HepG2 (cell line): ENCODE measurements around the gene ARHGEF10L. TPM values are rescaled to one million over a fixed set of nuclear protein-coding genes. Genes with fewer than 3 reads are reported as not detected.

Source experiments
- ATAC-seq: fragments of 200-7000 bp; cut with Tn5 transposase; 3 replicates; pipeline ENCODE4 v1.9.1; 2020; ENCODE audit warnings: mild to moderate bottlenecking, moderate library complexity
- Bru-seq: library from RNA; stranded (reverse); fragments of 400-500 nt; gene quantifications from one replicate; lab custom pipeline; 2021; lab: Mats Ljungman, UMichigan
- BruChase-seq, 2 experiments: library from RNA; stranded (reverse); fragments of 400-500 nt; gene quantifications; one replicate each; lab custom pipeline; 2021; lab: Mats Ljungman, UMichigan
- BruUV-seq: library from RNA; stranded (reverse); fragments of 400-500 nt; replicated peaks from 2 replicates; lab custom pipeline; 2021; lab: Mats Ljungman, UMichigan
- CTCF ChIA-PET: fragments of 300-600 bp; formaldehyde crosslinking; extraction: SDS; loops from one replicate; lab custom pipeline; 2021; ENCODE audit warnings: low total read pairs, inconsistent platforms, low intra/inter-chr PET ratio; lab: Yijun Ruan, JAX
- POLR2A ChIA-PET: fragments of 350-600 bp; sonication (Branson Sonifier 250); formaldehyde crosslinking; loops from one replicate; lab custom pipeline; 2020; ENCODE audit warnings: antibody characterized with exemption, inconsistent platforms; lab: Yijun Ruan, JAX
- DNase-seq: peaks from one replicate; pipeline ENCODE4 v3.0.0-alpha.2; 2015; ENCODE audit warnings: low spot score
- FAIRE-seq: peaks from 3 replicates; lab custom pipeline; 2011; peaks lifted over from hg19 to GRCh38; lab: Jason Lieb, UNC
- H2AFZ ChIP-seq: one replicate; pipeline ENCODE4 v1.6.1; 2011; ENCODE audit warnings: low read length, inconsistent platforms
- H3K27ac ChIP-seq: fragments of 300-600 bp; 3 replicates; pipeline ENCODE4 v1.8.0; 2011; ENCODE audit warnings: mixed run types, mild to moderate bottlenecking, mixed read lengths, low read length, inconsistent platforms; ENCODE audit not compliant: insufficient read depth; ENCODE audit errors: extremely low read length
- H3K27me3 ChIP-seq, 2 experiments: fragments of 200-600 bp in 1 of 2; 2 replicates in 1 of 2; 3 replicates in 1 of 2; pipeline versions ENCODE4 v1.6.0 to v1.8.0; 2011; ENCODE audit warnings: low read length in 2 of 2, mild to moderate bottlenecking in 2 of 2, moderate library complexity in 2 of 2, inconsistent platforms in 1 of 2; ENCODE audit not compliant: insufficient read depth in 2 of 2, control insufficient read depth in 1 of 2
- H3K36me3 ChIP-seq, 2 experiments: fragments of 200-600 bp in 1 of 2; replicated peaks in 1 of 2; 2 replicates in 1 of 2; 3 replicates in 1 of 2; pipeline versions ENCODE4 v1.5.1 to v1.8.0; 2011; ENCODE audit warnings: low read length in 2 of 2, inconsistent platforms in 1 of 2; ENCODE audit not compliant: insufficient read depth in 2 of 2, control insufficient read depth in 1 of 2
- H3K4me1 ChIP-seq: 2 replicates; pipeline ENCODE4 v1.5.1; 2012; ENCODE audit warnings: low read length, inconsistent platforms; ENCODE audit not compliant: insufficient read depth
- H3K4me2 ChIP-seq: 2 replicates; pipeline ENCODE4 v1.6.0; 2011; ENCODE audit warnings: low read depth, low read length, inconsistent platforms
- H3K4me3 ChIP-seq, 3 experiments: fragments of 200-600 bp in 1 of 3; sonication (generic), shearing (Covaris generic) in 1 of 3; replicated peaks in 1 of 3; 2 replicates each; pipeline ENCODE4 v1.5.1; 2011 to 2016; ENCODE audit warnings: low read length in 3 of 3, inconsistent platforms in 2 of 3, low read depth in 2 of 3, mild to moderate bottlenecking in 2 of 3, control low read depth in 1 of 3, mixed read lengths in 1 of 3; ENCODE audit not compliant: insufficient read depth in 1 of 3
- H3K79me2 ChIP-seq: one replicate; pipeline ENCODE4 v1.6.1; 2011; ENCODE audit warnings: low read length, inconsistent platforms; ENCODE audit not compliant: insufficient read depth
- H3K9ac ChIP-seq: 2 replicates; pipeline ENCODE4 v1.6.0; 2011; ENCODE audit warnings: mild to moderate bottlenecking, low read depth, low read length, inconsistent platforms; ENCODE audit not compliant: insufficient read depth
- H3K9me3 ChIP-seq: 2 replicates; pipeline ENCODE4 v1.5.1; 2012; ENCODE audit warnings: mild to moderate bottlenecking, low read length
- H4K20me1 ChIP-seq: 2 replicates; pipeline ENCODE4 v1.6.0; 2011; ENCODE audit warnings: inconsistent platforms, mild to moderate bottlenecking, low read length, moderate library complexity; ENCODE audit not compliant: insufficient read depth
- FOXJ3 ChIP-seq: sonication (generic); formaldehyde crosslinking; IDR thresholded peaks from 2 replicates; pipeline ENCODE4 v1.4.0; 2020; ENCODE audit warnings: missing genetic modification reagents, mild to moderate bottlenecking, borderline replicate concordance
- JARID2 ChIP-seq: sonication (generic); formaldehyde crosslinking; IDR thresholded peaks from 2 replicates; pipeline ENCODE4 v1.8.1; 2023; ENCODE audit warnings: missing genetic modification reagents, inconsistent platforms; ENCODE audit not compliant: insufficient replicate concordance
- RORA ChIP-seq: sonication (generic); formaldehyde crosslinking; IDR thresholded peaks from 2 replicates; pipeline ENCODE4 v1.5.0; 2020; ENCODE audit warnings: mild to moderate bottlenecking, missing genetic modification reagents, moderate library complexity
- TRAFD1 ChIP-seq: sonication (generic); formaldehyde crosslinking; IDR thresholded peaks from 2 replicates; pipeline ENCODE4 v1.5.1; 2020; ENCODE audit warnings: missing genetic modification reagents, mild to moderate bottlenecking, borderline replicate concordance
- YY1 ChIP-seq: IDR thresholded peaks from 2 replicates; pipeline ENCODE4 v1.6.1; 2011; ENCODE audit warnings: low read length, low read depth, moderate library complexity, mild to moderate bottlenecking; ENCODE audit not compliant: insufficient read depth, insufficient replicate concordance
- ZFP82 ChIP-seq: sonication (generic); formaldehyde crosslinking; IDR thresholded peaks from 2 replicates; pipeline ENCODE4 v1.5.1; 2020; ENCODE audit warnings: mild to moderate bottlenecking, missing genetic modification reagents, borderline replicate concordance
- ZFX ChIP-seq: sonication (generic); formaldehyde crosslinking; IDR thresholded peaks from 2 replicates; pipeline ENCODE4 v1.4.0; 2020; ENCODE audit warnings: mild to moderate bottlenecking, low read depth, missing genetic modification reagents, moderate library complexity
- ZFY ChIP-seq: sonication (generic); formaldehyde crosslinking; IDR thresholded peaks from 2 replicates; pipeline ENCODE4 v1.4.0; 2020; ENCODE audit warnings: missing genetic modification reagents
- ZNF674 ChIP-seq: sonication (generic); formaldehyde crosslinking; IDR thresholded peaks from 2 replicates; pipeline ENCODE4 v1.5.0; 2020; ENCODE audit warnings: low read depth, mild to moderate bottlenecking, missing genetic modification reagents
- ZNF784 ChIP-seq: sonication (generic); formaldehyde crosslinking; IDR thresholded peaks from 2 replicates; pipeline ENCODE4 v1.5.1; 2020; ENCODE audit warnings: missing genetic modification reagents, mild to moderate bottlenecking, borderline replicate concordance
- ZSCAN25 ChIP-seq: sonication (generic); formaldehyde crosslinking; IDR thresholded peaks from 2 replicates; pipeline ENCODE4 v1.8.0; 2022; ENCODE audit warnings: mild to moderate bottlenecking, missing genetic modification reagents
- WGBS: methylation state at CpG from one replicate; pipeline ENCODE4 v1.1.6; 2017; ENCODE audit warnings: low lambda C conversion rate; 5-methylcytosine and 5-hydroxymethylcytosine counted together
- in situ Hi-C: cut with HindIII; loops from 2 replicates; pipeline ENCODE4 v1.10.0; 2017; ENCODE audit warnings: low pct_unique_long_range_greater_than_20kb; ENCODE audit not compliant: extremely low pct_ligation_motif_present
- intact Hi-C: fragments of 100-400 bp; cut with micrococcal nuclease; formaldehyde crosslinking; loops from one replicate; pipeline ENCODE4 v1.10.0; 2022; ENCODE audit not compliant: unreplicated experiment
- long read RNA-seq, 2 experiments: library from RNA in 1 of 2; library from polyadenylated mRNA in 1 of 2; stranded (forward) in 1 of 2; unstranded in 1 of 2; transcript quantifications; one replicate each; pipeline ENCODE4 v2.0.0, GENCODE V29; 2019 to 2022
- polyA minus RNA-seq, 3 experiments: library from RNA; depleted of rRNA, polyadenylated mRNA; stranded (reverse); fragments of >200 nt; gene quantifications; 2 replicates each; pipeline ENCODE4 v1.2.3, GENCODE V29; 2011; ENCODE audit warnings: low replicate concordance in 1 of 3
- polyA plus RNA-seq, 8 experiments: library from polyadenylated mRNA; depleted of rRNA in 3 of 8; stranded (reverse) in 7 of 8; unstranded in 1 of 8; fragments of >200 nt; fragmentation: Illumina TruSeq in 4 of 8; extraction: Trizol in 4 of 8; gene quantifications; 2 replicates each; pipeline versions ENCODE4 v1.2.1 to v1.2.3, GENCODE V29; 2011 to 2016; ENCODE audit warnings: low read depth in 4 of 8, missing spikeins in 1 of 8, mixed read lengths in 1 of 8; ENCODE audit not compliant: insufficient read depth in 1 of 8
- total RNA-seq, 5 experiments: library from RNA; depleted of rRNA; stranded (reverse); fragments of >200 nt; fragmentation: Illumina TruSeq; extraction: Trizol; gene quantifications; 2 replicates each; pipeline ENCODE4 v1.2.3, GENCODE V29; 2016; ENCODE audit warnings: low read depth in 1 of 5
- TF ChIP-seq, protein P1 (sequence below): fragments of 450-650 bp; IDR thresholded peaks from 2 replicates; pipeline ENCODE4 v1.6.1; 2017

The ARHGEF10L gene
- total RNA-seq (2016; rRNA removed; fragmentation: Illumina TruSeq; extraction: Trizol) (26.2 and 46.5 TPM in 2 replicates), polyA plus RNA-seq (2011; rRNA removed) (78.3 and 107 TPM in 2 replicates), polyA minus RNA-seq (2011; rRNA and poly(A)+ RNA removed; ENCODE audit: low replicate concordance) (15.7 and 166 TPM in 2 replicates), Bru-seq, nascent RNA (percentile 79 among the genes with signal in this experiment), BruChase-seq, experiment 1, labeled RNA remaining after a 6-hour chase (percentile 74 among the genes with signal in this experiment), BruChase-seq, experiment 2, labeled RNA remaining after a 2-hour chase (percentile 75 among the genes with signal in this experiment)
- 13.6 and 14.7 TPM in 2 replicates for total RNA-seq (2016; cell fraction: cytosol; rRNA removed; fragmentation: Illumina TruSeq; extraction: Trizol; ENCODE audit: low read depth)
- total RNA-seq (2016; cell fraction: insoluble cytoplasmic fraction; rRNA removed; fragmentation: Illumina TruSeq; extraction: Trizol), result 24.8 and 47.9 TPM in 2 replicates
- 19.1 and 19.9 TPM in 2 replicates for total RNA-seq (2016; cell fraction: membrane; rRNA removed; fragmentation: Illumina TruSeq; extraction: Trizol)
- 59.8 and 74.6 TPM in 2 replicates for total RNA-seq (2016; cell fraction: nucleus; rRNA removed; fragmentation: Illumina TruSeq; extraction: Trizol)
- 20.2 and 37.0 TPM in 2 replicates for polyA plus RNA-seq (2011; cell fraction: cytosol; rRNA removed)
- polyA plus RNA-seq (2011; cell fraction: nucleus; rRNA removed), result 844 and 1,154 TPM in 2 replicates
- 43.3 and 63.3 TPM in 2 replicates for polyA plus RNA-seq (2012)
- 2.2 and 2.8 TPM in 2 replicates for polyA plus RNA-seq (2016; cell fraction: cytosol; fragmentation: Illumina TruSeq; extraction: Trizol; ENCODE audit: low read depth)
- polyA plus RNA-seq (2016; cell fraction: insoluble cytoplasmic fraction; fragmentation: Illumina TruSeq; extraction: Trizol; ENCODE audit: low read depth), result 18.1 and 22.2 TPM in 2 replicates
- 4.7 and 5.9 TPM in 2 replicates for polyA plus RNA-seq (2016; cell fraction: membrane; fragmentation: Illumina TruSeq; extraction: Trizol; ENCODE audit: low read depth)
- 127 and 131 TPM in 2 replicates for polyA plus RNA-seq (2016; cell fraction: nucleus; fragmentation: Illumina TruSeq; extraction: Trizol; ENCODE audit: insufficient read depth, low read depth)
- polyA minus RNA-seq (2011; cell fraction: cytosol; rRNA and poly(A)+ RNA removed), result 36.6 and 43.4 TPM in 2 replicates
- polyA minus RNA-seq (2011; cell fraction: nucleus; rRNA and poly(A)+ RNA removed), result 147 and 148 TPM in 2 replicates
- long read RNA-seq, experiment 1, partial matches to known transcripts, result 13 of 21 reads
- long read RNA-seq, experiment 1, other reads (novel, unspliced or antisense), result 6 of 21 reads
- long read RNA-seq, experiment 2, partial matches to known transcripts, result 26 of 59 reads
- long read RNA-seq, experiment 2, other reads (novel, unspliced or antisense), result 32 of 59 reads

- intact Hi-C loops (loop anchor here (2.0 kb wide), 1 partner anchor 43 kb away; no protein-coding TSS in a partner anchor), in situ Hi-C loops (no loop called here)
- Histone ChIP-seq H3K4me2 (peak within 1 kb of the TSS; percentile 98), H3K9me3 (no peaks in the 10 kb centered on the region), H3K4me3 (peak within 1 kb of the TSS; percentile 75 to 86 (median 85)), H2AFZ (no peak within 1 kb of the TSS), H3K27me3 (peaks cover 1 to 15% of the 10 kb centered on the region in 2 experiments; a peak in 2 of 5 replicates), H4K20me1 (no peaks in the 10 kb centered on the region), H3K36me3 (no peaks in the 10 kb centered on the region), H3K4me1 (peaks cover 49% of the 10 kb centered on the region), H3K9ac (peak within 1 kb of the TSS; percentile 83), H3K27ac (no peak within 1 kb of the TSS), H3K79me2 (peaks cover 3% of the 10 kb centered on the region)
- ATAC-seq, result peak; percentile 42
- no peak for DNase-seq
- BruUV-seq, result no TSS peak
- no peak for FAIRE-seq
- POLR2A ChIA-PET, result interaction anchor here (2.1 to 2.8 kb wide), 2 partner anchors 41 to 48 kb away, joined by 9 to 10 read pairs; no protein-coding TSS in a partner anchor
- WGBS, result no CpG with 5 or more reads among the region's 108 CpGs
- CTCF ChIA-PET, result no interaction called here
- 0 out of 2 replicates have a peak, but pooled peaks have one; percentile 23 for TF ChIP-seq ZFP82
- no peak for TF ChIP-seq JARID2 (CRISPR knock-in tag)
- TF ChIP-seq RORA (CRISPR knock-in tag), result no peak
- no peak for TF ChIP-seq ZNF784 (CRISPR knock-in tag)
- TF ChIP-seq TRAFD1, result no peak
- TF ChIP-seq ZNF674 (CRISPR knock-in tag), result 0 out of 2 replicates have a peak, but pooled peaks have one; percentile 61
- peak; percentile 25; the same call in 1 of the 2 replicates for TF ChIP-seq ZFX (CRISPR knock-in tag)
- TF ChIP-seq ZSCAN25 (CRISPR knock-in tag), result 0 out of 2 replicates have a peak, but pooled peaks have one; percentile 18
- TF ChIP-seq YY1, result no peak
- TF ChIP-seq ZFY, result peak; percentile 59
- TF ChIP-seq, protein P1, sequence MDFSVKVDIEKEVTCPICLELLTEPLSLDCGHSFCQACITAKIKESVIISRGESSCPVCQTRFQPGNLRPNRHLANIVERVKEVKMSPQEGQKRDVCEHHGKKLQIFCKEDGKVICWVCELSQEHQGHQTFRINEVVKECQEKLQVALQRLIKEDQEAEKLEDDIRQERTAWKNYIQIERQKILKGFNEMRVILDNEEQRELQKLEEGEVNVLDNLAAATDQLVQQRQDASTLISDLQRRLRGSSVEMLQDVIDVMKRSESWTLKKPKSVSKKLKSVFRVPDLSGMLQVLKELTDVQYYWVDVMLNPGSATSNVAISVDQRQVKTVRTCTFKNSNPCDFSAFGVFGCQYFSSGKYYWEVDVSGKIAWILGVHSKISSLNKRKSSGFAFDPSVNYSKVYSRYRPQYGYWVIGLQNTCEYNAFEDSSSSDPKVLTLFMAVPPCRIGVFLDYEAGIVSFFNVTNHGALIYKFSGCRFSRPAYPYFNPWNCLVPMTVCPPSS, result no peak
- TF ChIP-seq FOXJ3 (CRISPR knock-in tag), result no peak
Observed at GRCh38 chr1:17539477-17540254, at the start of gene ARHGEF10L. ARHGEF10L (plus strand) TSS chr1:17539698; CDS start chr1:17580596, 40,898 bp downstream.
